ENCODE results near the gene BUD31.

DNA sequence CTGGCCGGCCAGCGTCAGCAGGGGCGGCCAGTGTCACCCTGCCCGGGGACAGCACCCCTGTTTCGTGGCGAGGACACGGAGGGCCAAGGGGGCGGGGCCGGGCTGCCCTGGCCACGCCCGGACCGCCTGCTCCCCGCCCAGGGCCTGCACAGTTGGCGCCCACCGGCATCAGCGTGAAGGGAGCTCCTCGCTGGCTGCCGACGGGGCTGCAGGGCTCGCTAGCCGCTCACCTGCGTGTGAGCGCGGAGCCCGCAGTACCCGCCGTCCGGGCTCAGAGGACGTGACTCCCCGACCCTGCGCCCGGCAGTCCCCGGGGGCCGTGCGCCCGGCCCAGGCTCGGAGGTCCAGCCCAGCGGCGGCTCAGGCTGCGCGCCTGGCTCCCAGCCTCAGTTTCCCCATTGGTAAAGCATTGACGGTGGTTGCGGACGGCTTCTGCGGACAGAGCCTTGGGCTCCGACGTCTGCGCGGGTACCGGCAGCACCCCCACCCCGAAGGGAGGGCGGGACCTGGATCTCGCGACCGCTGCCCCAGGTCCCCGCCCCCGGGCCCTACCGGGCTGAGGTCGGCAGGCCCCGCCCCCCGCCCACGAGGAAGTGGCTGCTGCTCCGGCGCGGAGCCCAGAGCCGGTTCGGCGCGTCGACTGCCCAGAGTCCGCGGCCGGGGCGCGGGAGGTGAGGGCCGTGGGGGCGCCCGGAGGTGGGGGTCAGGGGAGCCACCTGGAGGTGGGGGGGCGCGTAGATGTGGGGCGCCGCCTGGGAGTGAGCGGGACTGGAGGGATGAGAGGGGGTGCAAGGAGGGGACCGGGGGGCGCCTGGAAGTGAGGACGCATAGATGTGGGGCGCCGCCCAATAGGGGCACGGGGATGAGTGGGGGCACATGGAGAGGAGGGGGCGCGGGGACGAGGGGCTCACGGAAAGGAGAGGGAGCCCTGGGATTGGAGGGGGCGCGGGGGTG, 34.4 kb upstream of the BUD31 start, which contains the start of gene ARPC1B:
- no peak for TF ChIP-seq SUZ12 (IDR thresholded peaks at IDR 0.05)
- no peak for TF ChIP-seq HDGF (IDR thresholded peaks at IDR 0.05; ENCODE audit: borderline replicate concordance)
- no peak for TF ChIP-seq ZNF384 (IDR thresholded peaks at IDR 0.05)
- TF ChIP-seq SP1 (IDR thresholded peaks at IDR 0.05), result no peak
